Upper lobe of left lung (tissue), 6 donors: ENCODE data around the gene NHP2. TPM values are rescaled to one million over a fixed set of nuclear protein-coding genes. Genes with fewer than 3 reads are reported as not detected.

Experiments
- ATAC-seq, 2 donors: fragments of 200-7000 bp; cut with Tn5 transposase; one replicate each; pipeline ENCODE4 v1.9.1; 2022; ENCODE audit warnings: mild to moderate bottlenecking in 2 of 2, moderate library complexity in 2 of 2; ENCODE audit not compliant: low FRiP score in 2 of 2
- DNase-seq, 2 donors: peaks; one replicate each; pipeline ENCODE4 v3.0.0-alpha.2; 2019 to 2020
- H3K27ac ChIP-seq, 4 donors: fragments of 200-600 bp; sonication (generic); one replicate each; pipeline ENCODE4 v1.5.1; 2016 to 2019
- H3K27me3 ChIP-seq, 4 donors: fragments of 200-600 bp; sonication (generic); one replicate each; pipeline ENCODE4 v1.5.1; 2017 to 2019
- H3K36me3 ChIP-seq, 4 donors: fragments of 200-600 bp; sonication (generic); one replicate each; pipeline ENCODE4 v1.5.1; 2016 to 2019
- H3K4me1 ChIP-seq, 4 donors: fragments of 200-600 bp; sonication (generic); one replicate each; pipeline ENCODE4 v1.5.1; 2018 to 2019
- H3K4me3 ChIP-seq, 4 donors: fragments of 200-600 bp; sonication (generic); one replicate each; pipeline ENCODE4 v1.5.1; 2017 to 2019; ENCODE audit warnings: mild to moderate bottlenecking in 2 of 4, moderate library complexity in 1 of 4
- H3K9me3 ChIP-seq, 4 donors: fragments of 200-600 bp; sonication (generic); one replicate each; pipeline ENCODE4 v1.5.1; 2018 to 2019
- CTCF ChIP-seq, 6 experiments: fragments of 450-650 bp in 4 of 6; fragments of 200-600 bp in 2 of 6; sonication (generic) in 2 of 6; IDR thresholded peaks; one replicate each; pipeline ENCODE4 v1.5.1; 2016 to 2019; ENCODE audit warnings: antibody characterized with exemption in 6 of 6
- EP300 ChIP-seq, 4 donors: sonication (generic); formaldehyde crosslinking; IDR thresholded peaks; one replicate each; pipeline ENCODE4 v1.5.1; 2017; ENCODE audit warnings: antibody characterized with exemption in 4 of 4, control low read depth in 2 of 4
- POLR2A ChIP-seq, 4 donors: fragments of 450-650 bp; IDR thresholded peaks; one replicate each; pipeline ENCODE4 v1.5.1; 2016 to 2017; ENCODE audit warnings: antibody characterized with exemption in 4 of 4, mild to moderate bottlenecking in 2 of 4
- POLR2AphosphoS5 ChIP-seq, 2 donors: sonication (generic); formaldehyde crosslinking; IDR thresholded peaks; one replicate each; pipeline ENCODE4 v1.5.1; 2017; ENCODE audit warnings: antibody characterized with exemption in 2 of 2
- WGBS, 2 donors: methylation state at CpG; one replicate each; pipeline ENCODE4 v1.1.5; 2017 to 2018; 5-methylcytosine and 5-hydroxymethylcytosine counted together
- total RNA-seq, 6 donors: library from RNA; depleted of rRNA in 4 of 6; stranded (reverse); fragments of >200 nt in 4 of 6; gene quantifications; one replicate each; pipeline versions ENCODE4 v1.1.0 to v1.2.1, GENCODE V29; 2016 to 2021
- donor health status: DM: no; HTN: no; CAD: no; lungs with moderate emphysema.
- donor health status: DM: no; HTN: yes; CAD: no; lungs with severe emphysema.

NHP2 gene
- total RNA-seq, 6 donors from 2014 or later = 61.0 to 117 (median 86.9) TPM

DNA sequence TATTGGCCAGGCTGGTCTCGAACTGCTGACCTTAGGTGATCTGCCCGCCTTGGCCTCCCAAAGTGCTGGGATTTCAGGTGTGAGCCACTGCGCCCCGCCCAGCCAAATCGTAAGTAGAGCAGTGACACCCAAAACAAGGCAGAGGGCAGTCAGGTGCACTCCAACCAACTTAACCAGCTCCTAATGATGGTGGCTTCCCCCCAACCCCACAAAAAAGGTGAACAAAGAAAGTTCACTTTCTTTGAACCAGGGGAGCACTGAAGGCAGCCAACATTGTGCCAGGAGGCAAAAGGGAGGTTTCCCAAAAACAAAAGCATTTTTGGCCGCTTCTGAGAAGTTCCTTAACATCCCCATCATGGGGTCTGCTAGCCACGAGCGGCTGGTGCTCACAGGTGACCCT lies 23.9 kb upstream of the NHP2 start:
- Histone ChIP-seq H3K27me3 (no peaks in the 10 kb centered on the region), H3K4me3 (no peak overlapping the region), H3K36me3 (no peaks in the 10 kb centered on the region), H3K4me1 (no peaks in the 10 kb centered on the region), H3K9me3 (no peaks in the 10 kb centered on the region), H3K27ac (no peak overlapping the region)
- 90 to 92% methylated on average over 7 to 8 of the region's 8 CpGs for WGBS, 2 donors
- no peak for DNase-seq
- ATAC-seq = no peak
- TF ChIP-seq POLR2AphosphoS5 (IDR thresholded peaks at IDR 0.05) = no peak
- TF ChIP-seq EP300 (IDR thresholded peaks at IDR 0.05) = no peak
- TF ChIP-seq POLR2A (IDR thresholded peaks at IDR 0.05) = no peak
- TF ChIP-seq CTCF (IDR thresholded peaks at IDR 0.05) = no peak

GRCh38 chr5:178176791-178177190 lies 23.1 kb upstream of the NHP2 start:
- DNase-seq = no peak
- no peaks in the 10 kb centered on the region for H3K9me3 ChIP-seq
- TF ChIP-seq CTCF (IDR thresholded peaks at IDR 0.05) = no peak
- no peak for TF ChIP-seq POLR2AphosphoS5 (IDR thresholded peaks at IDR 0.05)
- no peak for TF ChIP-seq POLR2A (IDR thresholded peaks at IDR 0.05)
- no peak for TF ChIP-seq EP300 (IDR thresholded peaks at IDR 0.05)
- no peaks in the 10 kb centered on the region for H3K36me3 ChIP-seq
- no peak overlapping the region for H3K27ac ChIP-seq
- WGBS, 2 donors = 63 to 69% methylated on average over 6 of the region's 6 CpGs
- H3K27me3 ChIP-seq = no peaks in the 10 kb centered on the region
- H3K4me3 ChIP-seq = no peak overlapping the region
- H3K4me1 ChIP-seq = no peaks in the 10 kb centered on the region
- no peak for ATAC-seq

GRCh38 chr5:178174456-178174855 lies 20.8 kb upstream of the NHP2 start:
- no peak overlapping the region for H3K27ac ChIP-seq
- no peaks in the 10 kb centered on the region for H3K27me3 ChIP-seq
- ATAC-seq (no peak), DNase-seq (no peak)
- no peaks in the 10 kb centered on the region for H3K36me3 ChIP-seq
- H3K4me1 ChIP-seq = no peaks in the 10 kb centered on the region
- TF ChIP-seq CTCF (IDR thresholded peaks at IDR 0.05) = no peak
- no peak for TF ChIP-seq POLR2A (IDR thresholded peaks at IDR 0.05)
- TF ChIP-seq EP300 (IDR thresholded peaks at IDR 0.05) = no peak
- no peak for TF ChIP-seq POLR2AphosphoS5 (IDR thresholded peaks at IDR 0.05)
- no peaks in the 10 kb centered on the region for H3K9me3 ChIP-seq
- WGBS, 2 donors = 84 to 88% methylated on average over 3 of the region's 3 CpGs
- H3K4me3 ChIP-seq = no peak overlapping the region

- ATAC-seq (no peak), DNase-seq (no peak)
- no peak overlapping the region for H3K4me3 ChIP-seq
- H3K27me3 ChIP-seq = no peaks in the 10 kb centered on the region
- no peak overlapping the region for H3K27ac ChIP-seq
- no peaks in the 10 kb centered on the region for H3K36me3 ChIP-seq
- no peaks in the 10 kb centered on the region for H3K4me1 ChIP-seq
- TF ChIP-seq CTCF (IDR thresholded peaks at IDR 0.05) = no peak
- TF ChIP-seq POLR2AphosphoS5 (IDR thresholded peaks at IDR 0.05) = no peak
- TF ChIP-seq POLR2A (IDR thresholded peaks at IDR 0.05) = no peak
- TF ChIP-seq EP300 (IDR thresholded peaks at IDR 0.05) = no peak
- 83 to 88% methylated on average over 2 of the region's 2 CpGs for WGBS, 2 donors
- no peaks in the 10 kb centered on the region for H3K9me3 ChIP-seq
Measured at GRCh38 chr5:178170455-178170854, 16.8 kb upstream of the NHP2 start.

GRCh38 chr5:178165581-178165980 lies 11.9 kb upstream of the NHP2 start:
- peak in 1 of 2 donors; percentile 73 for DNase-seq
- WGBS, 2 donors = 44 to 80% methylated on average over 24 to 36 of the region's 38 CpGs
- Histone ChIP-seq H3K27me3 (no peaks in the 10 kb centered on the region), H3K27ac (no peak overlapping the region), H3K4me1 (peaks cover 3 to 9% (median 8%) of the 10 kb centered on the region in 4 donors), H3K9me3 (no peaks in the 10 kb centered on the region), H3K4me3 (no peak overlapping the region), H3K36me3 (no peaks in the 10 kb centered on the region)
- TF ChIP-seq POLR2AphosphoS5 (IDR thresholded peaks at IDR 0.05) = no peak
- no peak for ATAC-seq
